BLaER1 (cell line): ENCODE data around the gene SPTBN2.
A peak's percentile ranks its signal among the peaks of the same experiment; 100 is the strongest.
"Not testable (repeated sequence)": the region's sequence is repeated elsewhere in the genome, so short reads cannot be mapped to it uniquely, and the experiment has no call there.

Source experiments
- H3K27ac ChIP-seq: shearing (Covaris generic); formaldehyde crosslinking; 2 replicates; pipeline ENCODE4 v1.8.1; 2022
- H3K27me3 ChIP-seq: shearing (Covaris generic); formaldehyde crosslinking; 2 replicates; pipeline ENCODE4 v1.8.1; 2022
- H3K36me3 ChIP-seq: shearing (Covaris generic); formaldehyde crosslinking; 2 replicates; pipeline ENCODE4 v1.8.1; 2022
- H3K4me1 ChIP-seq: shearing (Covaris generic); formaldehyde crosslinking; 2 replicates; pipeline ENCODE4 v1.8.1; 2022
- H3K4me2 ChIP-seq: shearing (Covaris generic); formaldehyde crosslinking; 2 replicates; pipeline ENCODE4 v1.8.1; 2022
- H3K4me3 ChIP-seq: shearing (Covaris generic); formaldehyde crosslinking; 2 replicates; pipeline ENCODE4 v1.8.1; 2022
- H3K9ac ChIP-seq: shearing (Covaris generic); formaldehyde crosslinking; 2 replicates; pipeline ENCODE4 v1.8.1; 2022
- H3K9me3 ChIP-seq: shearing (Covaris generic); formaldehyde crosslinking; 2 replicates; pipeline ENCODE4 v1.8.1; 2022
- H4K20me1 ChIP-seq: shearing (Covaris generic); formaldehyde crosslinking; 2 replicates; pipeline ENCODE4 v1.8.1; 2022
- Cebpa-rat ChIP-seq: shearing (Covaris generic); IDR thresholded peaks from 2 replicates; pipeline ENCODE4 v1.8.1; 2022

Gene SPTBN2

GRCh38 chr11:66727282-66728037 is 1.6 kb downstream of the SPTBN2 start:
- Histone ChIP-seq H4K20me1 (peaks cover 43% of the 10 kb centered on the region), H3K36me3 (peaks cover 12% of the 10 kb centered on the region), H3K9ac (peak overlapping the region; percentile 92), H3K4me1 (peaks cover 55% of the 10 kb centered on the region), H3K4me2 (peak overlapping the region; percentile 92), H3K27ac (peak overlapping the region; percentile 91), H3K9me3 (no peaks in the 10 kb centered on the region), H3K27me3 (no peaks in the 10 kb centered on the region; the same call in 1 of the 2 replicates), H3K4me3 (peak overlapping the region; percentile 87)
- TF ChIP-seq Cebpa-rat, result no peak

- Histone ChIP-seq H3K36me3 (peaks cover 17% of the 10 kb centered on the region), H3K9ac (no peak overlapping the region), H3K4me3 (no peak overlapping the region), H4K20me1 (peaks cover 61% of the 10 kb centered on the region), H3K9me3 (no peaks in the 10 kb centered on the region), H3K27ac (no peak overlapping the region), H3K4me1 (peaks cover 73% of the 10 kb centered on the region), H3K27me3 (no peaks in the 10 kb centered on the region; the same call in 1 of the 2 replicates), H3K4me2 (peak overlapping the region; percentile 92)
- TF ChIP-seq Cebpa-rat, result no peak
These were observed 3.4 kb downstream of the SPTBN2 start for GRCh38 chr11:66725647-66726046.

- no peak overlapping the region for H3K9ac ChIP-seq
These were observed 3.9 kb downstream of the SPTBN2 start for GRCh38 chr11:66725114-66725513.

GRCh38 chr11:66724167-66724566 is 4.8 kb downstream of the SPTBN2 start:
- Histone ChIP-seq H3K36me3 (peaks cover 32% of the 10 kb centered on the region), H3K4me1 (peaks cover 85% of the 10 kb centered on the region), H4K20me1 (peaks cover 76% of the 10 kb centered on the region)
- H3K27ac ChIP-seq, H3K9me3 ChIP-seq, H3K4me2 ChIP-seq, H3K4me3 ChIP-seq, H3K9ac ChIP-seq, H3K27me3 ChIP-seq: not testable (repeated sequence)
- TF ChIP-seq Cebpa-rat, result peak; percentile 10; the same call in 1 of the 2 replicates

More at GRCh38 chr11:66725114-66725513, 3.9 kb downstream of the SPTBN2 start:
- Histone ChIP-seq H3K36me3 (peaks cover 22% of the 10 kb centered on the region), H4K20me1 (peaks cover 66% of the 10 kb centered on the region), H3K4me1 (peaks cover 78% of the 10 kb centered on the region), H3K27ac (no peak overlapping the region), H3K9me3 (no peaks in the 10 kb centered on the region), H3K27me3 (no peaks in the 10 kb centered on the region; the same call in 1 of the 2 replicates), H3K4me3 (no peak overlapping the region), H3K4me2 (peak overlapping the region; percentile 92)
- no peak for TF ChIP-seq Cebpa-rat

GRCh38 chr11:66723693-66724092 is 5.3 kb downstream of the SPTBN2 start:
- peaks cover 81% of the 10 kb centered on the region for H4K20me1 ChIP-seq
- no peak overlapping the region for H3K4me3 ChIP-seq
- no peaks in the 10 kb centered on the region; the same call in 1 of the 2 replicates for H3K27me3 ChIP-seq
- no peak overlapping the region for H3K9ac ChIP-seq
- H3K27ac ChIP-seq, result no peak overlapping the region
- TF ChIP-seq Cebpa-rat, result no peak
- no peaks in the 10 kb centered on the region for H3K9me3 ChIP-seq
- H3K4me2 ChIP-seq, result no peak overlapping the region
- peaks cover 36% of the 10 kb centered on the region for H3K36me3 ChIP-seq
- peaks cover 81% of the 10 kb centered on the region for H3K4me1 ChIP-seq

- Histone ChIP-seq H3K36me3 (peaks cover 43% of the 10 kb centered on the region), H3K27ac (no peak overlapping the region), H3K9me3 (no peaks in the 10 kb centered on the region), H3K4me1 (peaks cover 78% of the 10 kb centered on the region), H3K4me3 (no peak overlapping the region), H3K27me3 (no peaks in the 10 kb centered on the region), H4K20me1 (peaks cover 88% of the 10 kb centered on the region), H3K4me2 (no peak overlapping the region; the same call in 1 of the 2 replicates), H3K9ac (no peak overlapping the region)
- no peak for TF ChIP-seq Cebpa-rat
These were observed 6.0 kb downstream of the SPTBN2 start for GRCh38 chr11:66722745-66723651.

GRCh38 chr11:66721939-66722338 is 7.1 kb downstream of the SPTBN2 start:
- Histone ChIP-seq H3K9ac (0 out of 2 replicates have a peak overlapping the region, but pooled peaks have one; percentile 40), H4K20me1 (peaks cover 98% of the 10 kb centered on the region), H3K27me3 (no peaks in the 10 kb centered on the region), H3K4me1 (peaks cover 75% of the 10 kb centered on the region), H3K27ac (peak overlapping the region; percentile 44; the same call in 1 of the 2 replicates), H3K4me2 (peak overlapping the region; percentile 81), H3K36me3 (peaks cover 54% of the 10 kb centered on the region), H3K9me3 (no peaks in the 10 kb centered on the region), H3K4me3 (no peak overlapping the region)
- no peak for TF ChIP-seq Cebpa-rat

GRCh38 chr11:66720899-66721470 is 8.0 kb downstream of the SPTBN2 start:
- H3K4me3 ChIP-seq, result no peak overlapping the region; the same call in 1 of the 2 replicates
- TF ChIP-seq Cebpa-rat, result no peak
- no peaks in the 10 kb centered on the region for H3K27me3 ChIP-seq
- H3K9me3 ChIP-seq, result no peaks in the 10 kb centered on the region
- peaks cover 61% of the 10 kb centered on the region for H3K36me3 ChIP-seq
- H3K4me2 ChIP-seq, result peak overlapping the region; percentile 81
- H3K4me1 ChIP-seq, result peaks cover 66% of the 10 kb centered on the region
- H4K20me1 ChIP-seq, result peaks cover 100% of the 10 kb centered on the region
- H3K27ac ChIP-seq, result peak overlapping the region; percentile 44; the same call in 1 of the 2 replicates
- peak overlapping the region; percentile 40; the same call in 1 of the 2 replicates for H3K9ac ChIP-seq

GRCh38 chr11:66720223-66720898 is 8.7 kb downstream of the SPTBN2 start:
- Histone ChIP-seq H3K4me1 (peaks cover 59% of the 10 kb centered on the region), H3K9me3 (no peaks in the 10 kb centered on the region), H3K4me3 (no peak overlapping the region; the same call in 1 of the 2 replicates), H3K9ac (0 out of 2 replicates have a peak overlapping the region, but pooled peaks have one; percentile 40), H3K36me3 (peaks cover 64% of the 10 kb centered on the region), H3K27me3 (no peaks in the 10 kb centered on the region), H3K27ac (no peak overlapping the region), H4K20me1 (peaks cover 100% of the 10 kb centered on the region), H3K4me2 (peak overlapping the region; percentile 81)
- no peak for TF ChIP-seq Cebpa-rat
